ENCODE data around the gene NLRC5. TPM values are rescaled to one million over a fixed set of nuclear protein-coding genes. Genes with fewer than 3 reads are reported as not detected.

The NLRC5 gene
- total and polyA plus RNA-seq, 9 of the 15 experiments (the other 6 are each of a cell fraction or from before 2014, with no cell fraction given) = 0.59 to 0.71 TPM; not detected in 7

- TF ChIP-seq ZHX1 (conservative IDR thresholded peaks at IDR 0.05; ENCODE audit: low read length) (no peak), MAZ (CRISPR knock-in tag; conservative IDR thresholded peaks at IDR 0.05 in 1 of 2, IDR thresholded peaks at IDR 0.05 in 1 of 2) (0 out of 4 replicates have a peak, but pooled peaks of 1 of the 2 experiments have one; percentile 41), HDAC6 (IDR thresholded peaks at IDR 0.05; ENCODE audit: low read depth, low read length) (no peak), KDM1A (IDR thresholded peaks at IDR 0.05) (no peak; a peak in 1 of 4 replicates), ARHGAP35 (IDR thresholded peaks at IDR 0.05; ENCODE audit: partially characterized antibody) (no peak), SIN3B (IDR thresholded peaks at IDR 0.05; ENCODE audit: low read depth) (no peak), GABPA (tag; conservative IDR thresholded peaks at IDR 0.05; ENCODE audit: low read depth) (no peak), NCOR1 (IDR thresholded peaks at IDR 0.05) (peak; percentile 48), HMBOX1 (IDR thresholded peaks at IDR 0.05) (no peak), TSC22D4 (tag; IDR thresholded peaks at IDR 0.05) (no peak), ZNF707 (CRISPR knock-in tag; conservative IDR thresholded peaks at IDR 0.05) (no peak), CEBPZ (IDR thresholded peaks at IDR 0.05; ENCODE audit: borderline replicate concordance, low read depth, low read length) (no peak), EP400 (IDR thresholded peaks at IDR 0.05) (peak; percentile 67)
These were observed 73.0 kb downstream of the NLRC5 start (continued) for GRCh38 chr16:57062329-57062728.
